ENCODE data around the gene B4GALNT2.
A peak's percentile ranks its signal among the peaks of the same experiment; 100 is the strongest.
"Not testable (repeated sequence)": the region's sequence is repeated elsewhere in the genome, so short reads cannot be mapped to it uniquely, and the experiment has no call there.

Gene B4GALNT2

DNA sequence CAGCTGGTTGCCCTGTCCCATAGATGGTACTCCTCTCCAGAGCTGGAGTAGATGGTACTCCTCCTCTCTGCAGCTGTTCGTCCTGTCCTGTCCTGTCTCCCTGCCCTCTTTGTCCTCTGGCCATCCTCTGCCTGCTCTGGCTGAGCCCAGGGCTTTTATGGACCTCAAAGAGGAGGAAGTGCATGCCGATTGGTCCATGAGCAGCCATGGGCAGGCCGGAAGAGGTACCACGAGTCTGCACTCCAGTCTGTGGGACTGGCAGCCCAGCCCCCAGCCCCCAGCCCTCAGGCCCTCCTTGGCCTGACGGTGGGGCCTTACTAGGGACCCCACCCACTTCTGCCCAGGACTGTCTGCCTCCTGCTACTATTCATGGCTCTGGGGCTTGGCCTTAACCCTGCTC lies 50.8 kb downstream of the B4GALNT2 start:
- H3K4me3 ChIP-seq (ENCODE audit: low read length), result no peak overlapping the region
- TF ChIP-seq, protein P1, sequence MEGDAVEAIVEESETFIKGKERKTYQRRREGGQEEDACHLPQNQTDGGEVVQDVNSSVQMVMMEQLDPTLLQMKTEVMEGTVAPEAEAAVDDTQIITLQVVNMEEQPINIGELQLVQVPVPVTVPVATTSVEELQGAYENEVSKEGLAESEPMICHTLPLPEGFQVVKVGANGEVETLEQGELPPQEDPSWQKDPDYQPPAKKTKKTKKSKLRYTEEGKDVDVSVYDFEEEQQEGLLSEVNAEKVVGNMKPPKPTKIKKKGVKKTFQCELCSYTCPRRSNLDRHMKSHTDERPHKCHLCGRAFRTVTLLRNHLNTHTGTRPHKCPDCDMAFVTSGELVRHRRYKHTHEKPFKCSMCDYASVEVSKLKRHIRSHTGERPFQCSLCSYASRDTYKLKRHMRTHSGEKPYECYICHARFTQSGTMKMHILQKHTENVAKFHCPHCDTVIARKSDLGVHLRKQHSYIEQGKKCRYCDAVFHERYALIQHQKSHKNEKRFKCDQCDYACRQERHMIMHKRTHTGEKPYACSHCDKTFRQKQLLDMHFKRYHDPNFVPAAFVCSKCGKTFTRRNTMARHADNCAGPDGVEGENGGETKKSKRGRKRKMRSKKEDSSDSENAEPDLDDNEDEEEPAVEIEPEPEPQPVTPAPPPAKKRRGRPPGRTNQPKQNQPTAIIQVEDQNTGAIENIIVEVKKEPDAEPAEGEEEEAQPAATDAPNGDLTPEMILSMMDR (conservative IDR thresholded peaks at IDR 0.05; ENCODE audit: low read length), result no peak
- DNase-seq (ENCODE audit: low read depth), result no peak

DNA sequence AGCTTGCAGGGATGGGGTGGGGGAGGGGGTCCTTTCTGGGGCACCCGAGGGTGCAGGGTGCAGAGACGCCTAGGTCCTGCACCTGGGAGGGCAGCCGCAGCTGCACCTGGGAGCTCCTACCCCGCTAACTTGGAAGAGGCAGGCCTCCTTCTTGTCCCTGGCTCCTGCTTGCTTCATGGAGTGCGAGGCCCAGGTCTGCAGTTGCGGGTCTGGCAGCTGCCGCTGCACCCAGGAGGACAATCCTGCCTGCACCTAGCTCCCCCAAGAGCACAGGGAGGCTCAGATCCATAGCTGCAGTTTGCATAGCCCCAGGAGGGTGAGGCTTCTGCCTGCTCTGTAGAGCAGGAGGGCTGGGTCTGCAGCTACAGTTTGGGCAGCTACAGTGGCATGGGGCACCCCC lies 51.2 kb downstream of the B4GALNT2 start:
- TF ChIP-seq, protein P1 (conservative IDR thresholded peaks at IDR 0.05; ENCODE audit: low read length), result no peak
- H3K4me3 ChIP-seq (ENCODE audit: low read length), result no peak overlapping the region
- DNase-seq (ENCODE audit: low read depth), result no peak

DNA sequence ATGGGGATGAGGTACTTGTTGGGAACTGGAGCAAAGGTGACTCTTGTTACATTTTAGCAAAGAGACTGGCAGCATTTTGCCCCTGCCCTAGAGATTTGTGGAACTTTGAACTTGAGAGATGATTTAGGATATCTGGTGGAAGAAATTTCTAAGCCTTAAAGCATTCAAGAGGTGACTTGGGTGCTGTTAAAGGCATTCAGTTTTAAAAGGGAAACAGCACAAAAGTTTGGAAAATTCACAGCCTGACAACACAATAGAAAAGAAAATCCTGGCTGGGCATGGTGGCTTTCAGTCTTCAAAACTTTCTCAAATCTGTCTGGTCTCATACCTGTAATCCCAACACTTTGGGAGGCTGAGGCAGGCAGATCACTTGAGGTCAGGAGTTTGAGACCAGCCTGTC lies 52.0 kb downstream of the B4GALNT2 start:
- H3K4me3 ChIP-seq (ENCODE audit: low read length); DNase-seq (ENCODE audit: low read depth): not testable (repeated sequence)

DNA sequence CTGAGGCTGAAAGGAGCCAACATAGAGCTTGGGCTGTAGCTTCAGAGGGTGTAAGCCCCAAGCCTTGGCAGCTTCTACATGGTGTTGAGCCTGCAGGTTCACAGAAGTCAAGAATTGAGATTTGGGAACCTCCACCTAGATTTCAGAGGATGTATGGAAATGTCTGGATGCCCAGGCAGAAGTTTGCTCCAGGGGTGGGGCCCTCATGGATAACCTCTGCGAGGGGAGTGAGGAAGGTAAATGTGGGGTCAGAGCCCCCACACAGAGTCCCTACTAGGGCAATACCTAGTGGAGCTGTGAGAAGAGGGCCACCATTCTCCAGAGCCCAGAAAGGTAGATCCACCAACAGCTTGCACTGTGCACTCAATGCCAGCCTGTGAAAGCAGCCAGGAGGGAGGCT lies 52.8 kb downstream of the B4GALNT2 start:
- not testable (repeated sequence) for H3K4me3 ChIP-seq (ENCODE audit: low read length); DNase-seq (ENCODE audit: low read depth)

DNA sequence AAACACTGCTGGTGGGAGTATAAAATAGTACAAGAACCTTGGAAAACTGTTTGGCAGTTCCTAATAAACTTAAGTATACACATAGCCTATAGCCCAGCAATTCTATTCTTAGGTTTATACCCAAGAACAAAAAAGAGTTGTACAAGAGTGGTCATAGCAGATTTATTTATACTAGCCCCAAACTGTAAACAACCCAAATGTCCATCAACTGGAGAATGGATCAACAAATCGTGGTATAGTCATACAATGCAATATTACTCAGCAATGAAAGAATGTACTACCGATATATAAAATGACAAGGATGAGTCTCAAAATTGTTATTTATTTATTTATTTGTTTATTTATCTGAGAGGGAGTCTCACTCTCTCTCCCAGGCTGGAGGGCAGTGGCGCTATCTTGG lies 54.7 kb downstream of the B4GALNT2 start:
- TF ChIP-seq, protein P1 (conservative IDR thresholded peaks at IDR 0.05; ENCODE audit: low read length), result no peak
- no peak for DNase-seq (ENCODE audit: low read depth)
- no peak overlapping the region for H3K4me3 ChIP-seq (ENCODE audit: low read length)

DNA sequence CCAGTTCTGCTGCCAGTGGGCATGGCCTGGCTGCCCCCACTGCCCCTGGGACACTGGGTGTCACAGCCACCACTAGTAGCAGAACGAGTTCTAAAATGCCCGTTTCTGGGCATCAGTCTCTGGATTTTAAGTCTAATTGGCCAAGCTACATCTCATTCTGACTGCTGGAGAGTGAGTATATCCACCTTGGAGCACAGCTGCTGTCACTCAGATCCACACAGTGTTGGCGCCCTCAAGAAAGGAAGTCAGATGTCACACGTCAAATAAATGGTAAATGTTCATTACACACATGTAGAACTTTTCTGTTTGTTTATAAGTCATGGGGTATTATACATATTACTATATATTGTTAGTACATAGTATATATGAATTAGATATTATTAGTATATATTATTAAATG lies 58.4 kb downstream of the B4GALNT2 start:
- DNase-seq (ENCODE audit: low read depth), result no peak
- no peak overlapping the region for H3K4me3 ChIP-seq (ENCODE audit: low read length)
- TF ChIP-seq, protein P1 (conservative IDR thresholded peaks at IDR 0.05; ENCODE audit: low read length), result no peak

DNA sequence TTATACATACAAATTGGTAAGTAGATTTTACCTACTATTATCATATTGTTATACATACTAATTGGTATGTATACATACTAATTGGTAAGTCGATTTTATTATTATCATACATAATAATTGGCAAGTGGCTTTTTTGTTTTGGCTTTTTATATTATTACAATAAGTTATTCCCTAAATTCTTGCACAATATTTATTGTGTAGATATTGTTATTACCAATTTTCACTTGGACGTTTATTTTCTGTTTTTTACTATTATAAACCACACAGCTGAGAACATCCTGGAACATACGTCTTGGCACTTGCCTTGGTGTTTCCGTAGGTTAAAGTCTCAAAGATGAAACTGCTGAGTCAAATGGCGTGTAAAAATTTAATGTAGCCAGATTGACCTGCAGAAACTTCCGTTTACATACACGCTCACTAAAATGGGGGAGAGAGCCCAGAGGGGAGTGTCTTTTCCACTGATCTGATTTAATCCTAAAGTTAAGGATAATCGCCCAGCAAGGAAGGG lies 58.9 kb downstream of the B4GALNT2 start:
- TF ChIP-seq, protein P1 (conservative IDR thresholded peaks at IDR 0.05; ENCODE audit: low read length), result no peak
- DNase-seq (ENCODE audit: low read depth), result no peak
- peak overlapping the region; percentile 83 for H3K4me3 ChIP-seq (ENCODE audit: low read length)

DNA sequence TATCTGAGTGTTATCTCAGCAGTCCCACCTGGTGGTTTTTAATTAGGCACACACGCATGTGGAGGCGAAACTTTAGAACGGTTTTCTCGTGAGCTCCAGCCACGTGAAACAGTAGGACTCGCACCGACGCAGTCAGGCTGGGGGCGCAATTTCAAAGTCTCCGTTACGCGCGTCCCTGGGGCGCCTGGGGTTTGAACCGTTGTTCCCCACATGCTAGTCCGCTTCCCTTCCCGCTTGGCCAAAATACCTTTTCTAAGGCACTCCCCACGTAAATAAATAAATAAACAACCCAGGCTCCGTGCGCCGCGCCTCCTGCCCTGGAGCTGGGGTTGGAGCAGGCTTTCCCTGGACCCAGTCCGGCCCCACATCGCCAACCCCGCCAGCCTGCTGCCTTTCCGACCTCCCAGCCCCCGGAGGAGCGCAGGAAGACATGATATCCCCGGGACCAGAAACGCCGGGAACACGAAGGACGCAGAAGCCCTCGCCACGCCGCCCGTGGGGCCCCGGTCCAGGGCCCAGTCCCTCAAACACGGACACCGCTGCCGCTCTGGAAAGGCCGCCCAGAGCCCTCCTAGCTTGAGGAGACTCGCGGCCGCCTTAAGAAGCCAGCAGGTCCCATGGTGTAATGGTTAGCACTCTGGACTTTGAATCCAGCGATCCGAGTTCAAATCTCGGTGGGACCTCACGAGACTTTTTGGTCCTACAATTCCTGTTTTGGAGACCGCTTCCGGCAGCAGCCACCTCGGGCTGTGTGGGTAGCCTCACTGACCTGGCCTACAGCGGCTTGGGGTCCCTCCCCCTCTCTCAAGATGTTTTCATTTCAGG lies 59.6 kb downstream of the B4GALNT2 start:
- TF ChIP-seq, protein P1 (conservative IDR thresholded peaks at IDR 0.05; ENCODE audit: low read length), result peak; percentile 46
- peak; percentile 82 for DNase-seq (ENCODE audit: low read depth)
- H3K4me3 ChIP-seq (ENCODE audit: low read length), result peak overlapping the region; percentile 83
